Aorta (tissue), 5 donors: ENCODE results near the gene TSPAN32. TPM values are rescaled to one million over a fixed set of nuclear protein-coding genes. Genes with fewer than 3 reads are reported as not detected.

Source experiments
- ATAC-seq: fragments of 200-7000 bp; cut with Tn5 transposase; one replicate; pipeline ENCODE4 v1.9.1; 2022; ENCODE audit warnings: moderate library complexity; ENCODE audit not compliant: low FRiP score
- DNase-seq, 2 donors: peaks; one replicate each; pipeline ENCODE4 v3.0.0-alpha.2; 2020
- H3K27ac ChIP-seq, 2 donors: one replicate each; pipeline ENCODE4 v1.5.1; 2013; ENCODE audit warnings: low read length in 2 of 2, mild to moderate bottlenecking in 2 of 2, moderate library complexity in 2 of 2, control low read depth in 1 of 2, inconsistent platforms in 1 of 2, low read depth in 1 of 2
- H3K27me3 ChIP-seq, 2 donors: one replicate each; pipeline ENCODE4 v1.6.1; 2013; ENCODE audit warnings: control low read depth in 1 of 2, low read length in 1 of 2, mild to moderate bottlenecking in 1 of 2, moderate library complexity in 1 of 2; ENCODE audit not compliant: insufficient read depth in 2 of 2, control insufficient read depth in 1 of 2
- H3K36me3 ChIP-seq, 2 donors: one replicate each; pipeline ENCODE4 v1.6.1; 2013; ENCODE audit warnings: control low read depth in 1 of 2, low read length in 1 of 2, mild to moderate bottlenecking in 1 of 2; ENCODE audit not compliant: insufficient read depth in 2 of 2, control insufficient read depth in 1 of 2
- H3K4me1 ChIP-seq, 2 donors: one replicate each; pipeline ENCODE4 v1.6.1; 2013; ENCODE audit warnings: low read length in 2 of 2, control low read depth in 1 of 2, mild to moderate bottlenecking in 1 of 2, moderate library complexity in 1 of 2; ENCODE audit not compliant: insufficient read depth in 2 of 2, control insufficient read depth in 1 of 2
- H3K4me3 ChIP-seq, 2 donors: one replicate each; pipeline ENCODE4 v1.5.1; 2013; ENCODE audit warnings: low read length in 2 of 2, control low read depth in 1 of 2, mild to moderate bottlenecking in 1 of 2
- H3K9me3 ChIP-seq: one replicate; pipeline ENCODE4 v1.6.1; 2013; ENCODE audit warnings: mild to moderate bottlenecking, low read length; ENCODE audit not compliant: control insufficient read depth
- WGBS, 2 donors: extraction: QIAGEN DNeasy Blood & Tissue Kit; methylation state at CpG; one replicate each; pipeline ENCODE4 v1.1.7; 2013; 5-methylcytosine and 5-hydroxymethylcytosine counted together
- intact Hi-C, 2 donors: fragments of 100-400 bp; cut with DNase I; formaldehyde crosslinking; loops; one replicate each; pipeline versions ENCODE4 v1.14.2 to v1.15.0; 2022
- polyA plus RNA-seq, 2 donors: library from polyadenylated mRNA; stranded (reverse); fragments of 200-250 nt; gene quantifications; one replicate each; pipeline ENCODE4 v1.2.3, GENCODE V29; 2013
- total RNA-seq, 2 donors: library from RNA; stranded (reverse); fragmentation: NEBNext Ultra II Directional; extraction: Animal tissue kit (Norgen Biotek cat#: 25700); gene quantifications; one replicate each; pipeline ENCODE4 v1.2.1, GENCODE V29; 2021
- donor health status: healthy with polysubstance abuse.
- donor health status: Bipolar disorder and iron deficiency.
- donor health status: DM: no; HTN: no; CAD: no.
- donor health status: DM: no; HTN: no; CAD: no.
- donor health status: DM: yes; HTN: yes; CAD: no.

The TSPAN32 gene
- total and polyA plus RNA-seq, 4 donors, result 0.84 to 8.7 (median 3.5) TPM; not detected in 1

DNA sequence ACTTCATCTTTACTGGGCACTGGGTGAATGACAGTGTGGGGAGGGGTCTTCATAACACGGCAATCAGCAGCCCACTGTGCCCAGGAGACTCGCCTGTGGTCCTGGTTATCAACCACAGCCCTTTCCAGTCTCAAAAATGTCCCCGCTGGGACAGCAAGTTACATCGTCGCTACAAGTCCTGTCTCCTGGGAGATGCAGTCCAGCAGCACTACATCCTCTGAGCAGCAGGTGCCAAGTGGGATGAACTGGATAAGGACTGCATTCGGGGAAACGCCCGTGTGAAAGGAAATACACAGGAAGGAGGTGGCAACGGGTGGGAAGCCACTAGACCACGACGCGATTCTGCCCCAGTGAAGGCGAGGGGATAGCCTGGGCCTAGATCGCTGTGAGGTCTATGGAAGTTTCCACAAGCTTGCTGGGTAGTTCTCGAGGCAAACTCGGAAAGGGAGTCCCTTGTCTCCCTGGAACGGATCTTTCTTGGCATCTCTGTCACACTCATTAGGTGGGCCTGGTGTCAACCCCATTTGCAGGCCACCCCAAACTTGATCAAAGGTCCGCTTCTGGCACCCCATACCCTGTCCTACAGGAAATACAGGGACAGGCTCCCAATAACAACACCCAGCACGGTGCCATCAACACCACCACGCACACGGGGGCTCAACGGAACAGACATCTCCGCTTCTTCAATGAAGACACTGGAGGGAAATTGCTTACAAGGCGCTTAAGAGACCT, 35.8 kb upstream of the TSPAN32 start:
- no peaks in the 10 kb centered on the region for H3K27me3 ChIP-seq

GRCh38 chr11:2266586-2267305, 35.1 kb upstream of the TSPAN32 start:
- no peaks in the 10 kb centered on the region for H3K27me3 ChIP-seq
- H3K9me3 ChIP-seq, result no peaks in the 10 kb centered on the region
- ATAC-seq, result no peak
- no peaks in the 10 kb centered on the region for H3K36me3 ChIP-seq
- H3K27ac ChIP-seq, result no peak overlapping the region
- H3K4me1 ChIP-seq, result no peaks in the 10 kb centered on the region
- DNase-seq, result peak in 1 of 2 donors; percentile 40
- WGBS, 2 donors, result 91 to 93% methylated on average over 26 of the region's 26 CpGs
- no peak overlapping the region for H3K4me3 ChIP-seq
- intact Hi-C loops, result no loop called here

More for the DNA sequence above, 35.8 kb upstream of the TSPAN32 start:
- intact Hi-C loops, result no loop called here
- Histone ChIP-seq H3K36me3 (no peaks in the 10 kb centered on the region), H3K4me1 (no peaks in the 10 kb centered on the region), H3K9me3 (no peaks in the 10 kb centered on the region), H3K4me3 (no peak overlapping the region), H3K27ac (no peak overlapping the region)
- no peak for ATAC-seq
- 84 to 88% methylated on average over 24 of the region's 24 CpGs for WGBS, 2 donors
- peak in 1 of 2 donors; percentile 37 for DNase-seq

DNA sequence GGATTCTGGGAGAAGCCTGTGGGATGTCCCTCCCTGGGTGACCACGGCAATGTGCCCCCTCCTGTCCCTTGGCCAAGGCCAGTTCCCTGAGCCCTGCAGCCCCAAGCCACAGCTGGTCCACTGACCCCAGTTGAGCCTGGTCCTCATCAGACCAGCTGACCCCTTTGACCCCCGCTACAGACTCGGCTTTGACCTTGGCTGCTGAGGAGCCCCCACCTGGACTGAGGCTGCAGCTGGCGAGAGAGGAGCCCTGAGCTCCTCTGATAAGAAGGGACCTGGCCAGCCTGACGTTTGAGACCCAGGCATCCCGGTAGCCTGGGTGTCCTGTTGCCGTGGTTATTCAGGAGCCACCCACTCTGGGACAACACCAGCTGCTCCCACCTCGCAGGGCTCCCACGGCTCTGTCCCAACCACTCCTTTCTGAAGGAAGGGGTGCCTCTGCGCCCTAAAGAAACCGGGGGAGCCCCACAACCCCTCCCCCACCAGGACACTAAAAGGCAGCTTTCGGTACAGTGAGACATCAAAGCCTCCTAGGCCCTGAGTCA, 34.4 kb upstream of the TSPAN32 start:
- Histone ChIP-seq H3K27ac (no peak overlapping the region), H3K4me3 (no peak overlapping the region), H3K9me3 (no peaks in the 10 kb centered on the region), H3K36me3 (no peaks in the 10 kb centered on the region), H3K4me1 (no peaks in the 10 kb centered on the region), H3K27me3 (no peaks in the 10 kb centered on the region)
- intact Hi-C loops, result no loop called here
- 82 to 83% methylated on average over 12 of the region's 12 CpGs for WGBS, 2 donors
- DNase-seq, result peak; percentile 41 to 65
- ATAC-seq, result no peak

DNA sequence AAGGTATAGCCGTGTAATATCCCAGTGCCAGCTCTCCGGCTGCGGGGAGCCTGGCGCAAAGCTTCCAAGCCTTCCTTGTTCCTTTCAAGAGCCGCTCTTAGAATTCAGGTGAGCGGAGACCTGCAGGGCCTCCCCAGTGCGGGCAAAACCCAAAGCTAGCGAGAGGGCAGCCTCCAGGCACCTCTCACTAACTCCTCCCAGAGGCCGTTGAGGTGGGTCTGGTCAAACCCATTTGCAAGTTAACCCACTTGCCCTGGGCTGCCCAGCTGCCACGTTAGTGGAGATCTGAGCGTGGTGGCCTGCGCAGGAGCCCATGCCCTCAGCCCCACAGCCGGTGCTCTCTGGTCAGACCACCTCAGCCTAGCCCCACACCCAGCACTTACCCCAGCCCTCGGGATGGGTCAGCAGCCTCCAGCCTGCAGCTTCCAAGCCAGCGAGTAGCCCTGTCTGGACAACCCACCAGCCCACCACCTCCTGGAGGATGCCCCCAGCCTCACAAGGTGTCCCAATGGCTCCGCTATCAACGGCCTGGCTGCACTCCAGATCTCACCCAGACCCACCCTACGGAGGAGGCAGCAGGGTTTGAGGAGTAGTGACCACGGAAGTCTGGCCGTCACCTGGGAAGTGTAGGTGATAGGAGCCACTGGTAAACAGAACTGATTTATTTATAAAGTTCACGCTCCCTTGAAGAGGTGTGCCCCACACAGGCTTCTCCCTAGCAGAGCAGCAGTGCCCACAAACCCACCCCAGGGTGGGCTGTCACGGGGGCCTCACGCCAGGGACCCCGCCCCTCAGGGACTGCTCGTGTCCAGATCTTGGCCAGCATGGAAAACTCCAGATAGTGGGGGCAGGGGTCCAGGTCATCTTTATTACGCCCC, 33.7 kb upstream of the TSPAN32 start:
- Histone ChIP-seq H3K27ac (no peak overlapping the region), H3K27me3 (no peaks in the 10 kb centered on the region), H3K9me3 (no peaks in the 10 kb centered on the region), H3K36me3 (no peaks in the 10 kb centered on the region), H3K4me1 (no peaks in the 10 kb centered on the region), H3K4me3 (no peak overlapping the region)
- intact Hi-C loops, result no loop called here
- DNase-seq (peak in 1 of 2 donors; percentile 37), ATAC-seq (no peak)
- WGBS, 2 donors, result 70 to 72% methylated on average over 26 of the region's 26 CpGs

DNA sequence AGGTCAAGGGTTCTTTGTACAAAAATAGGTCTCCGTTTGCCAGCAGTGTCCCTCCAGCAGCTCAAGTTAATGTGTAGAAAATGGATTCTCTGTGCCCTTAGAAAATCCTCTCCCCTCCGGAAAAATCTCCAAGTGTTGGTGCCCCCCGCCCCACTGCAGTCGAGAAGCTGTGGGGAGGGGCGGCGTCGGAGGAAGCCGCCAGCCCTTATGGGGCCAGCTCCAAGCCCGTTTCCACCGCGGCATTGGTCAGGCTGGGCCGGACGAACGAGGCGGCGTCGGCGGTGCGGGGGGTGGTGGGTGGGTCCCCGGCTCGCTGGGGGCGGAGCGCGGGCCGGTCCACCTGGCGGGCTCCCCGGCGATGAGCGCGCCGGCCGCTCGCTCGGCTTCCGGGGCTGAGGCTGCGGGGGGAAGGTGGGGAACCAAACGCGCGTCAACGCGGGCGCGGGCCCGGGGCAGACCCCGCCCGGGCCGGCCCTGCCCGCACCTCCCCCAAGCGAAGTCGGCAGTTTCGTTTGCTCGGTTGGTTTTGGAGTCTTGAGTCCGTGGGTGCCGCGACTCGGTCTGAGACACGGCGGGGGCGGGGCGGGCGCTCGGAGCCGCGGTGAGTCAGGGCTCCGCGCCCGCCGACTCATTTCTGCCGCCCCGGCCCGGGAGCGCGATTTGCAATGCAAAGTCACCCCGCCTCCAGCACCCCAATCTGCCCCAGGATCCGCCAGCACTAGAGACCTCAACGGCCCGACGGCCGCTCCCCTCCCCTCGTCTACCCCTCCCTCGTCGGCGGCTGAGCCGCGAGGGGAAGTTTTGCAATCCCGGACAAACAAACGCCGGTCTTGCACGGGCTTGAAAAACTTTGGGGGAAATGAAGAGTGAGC, 32.8 kb upstream of the TSPAN32 start:
- H3K9me3 ChIP-seq, result no peaks in the 10 kb centered on the region
- no peak overlapping the region for H3K27ac ChIP-seq
- H3K4me3 ChIP-seq, result peak overlapping the region in 1 of 2 donors; percentile 31
- no peaks in the 10 kb centered on the region for H3K4me1 ChIP-seq
- H3K36me3 ChIP-seq, result no peaks in the 10 kb centered on the region
- ATAC-seq (no peak), DNase-seq (peak; percentile 81 to 84)
- no peaks in the 10 kb centered on the region for H3K27me3 ChIP-seq
- intact Hi-C loops, result no loop called here
- WGBS, 2 donors, result 1% methylated on average over 77 to 89 of the region's 89 CpGs

DNA sequence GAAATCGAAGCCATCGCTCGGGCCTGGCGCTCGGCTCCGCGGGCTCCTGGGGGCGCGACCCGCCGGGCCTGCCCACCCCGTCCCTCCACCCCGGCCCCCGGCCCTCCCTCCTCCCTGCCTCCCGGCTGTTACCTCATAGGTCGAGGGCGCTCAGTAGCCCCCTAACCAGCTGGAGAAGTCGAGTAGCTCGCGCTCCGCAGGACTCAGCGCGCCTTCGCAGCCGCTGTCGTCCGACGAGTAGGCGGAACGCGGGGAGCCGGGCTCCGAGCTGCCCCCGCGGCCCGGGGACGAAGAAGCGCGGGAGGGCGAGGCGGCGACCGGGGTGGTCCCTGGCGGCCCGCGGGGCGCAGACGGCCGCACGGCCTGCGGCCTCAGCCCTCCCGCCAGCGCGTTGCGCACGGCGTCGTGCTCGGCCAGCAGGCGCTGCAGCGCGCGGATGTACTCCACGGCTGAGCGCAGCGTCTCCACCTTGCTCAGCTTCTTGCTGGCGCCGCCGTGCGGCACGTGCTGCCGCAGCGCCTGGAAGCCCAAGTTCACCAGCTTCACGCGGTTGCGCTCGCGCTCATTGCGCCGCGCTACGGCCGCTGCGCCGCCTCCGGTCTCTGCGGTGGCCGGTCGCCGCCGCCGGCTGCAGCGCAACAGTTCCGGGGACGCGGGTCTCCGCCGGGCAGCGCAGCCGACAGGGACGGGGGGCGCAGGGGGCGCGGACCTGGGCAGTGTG, 32.1 kb upstream of the TSPAN32 start:
- Histone ChIP-seq H3K4me1 (no peaks in the 10 kb centered on the region), H3K27ac (no peak overlapping the region), H3K27me3 (no peaks in the 10 kb centered on the region), H3K9me3 (no peaks in the 10 kb centered on the region), H3K4me3 (peak overlapping the region in 1 of 2 donors; percentile 31), H3K36me3 (no peaks in the 10 kb centered on the region)
- peak; percentile 54 to 78 for DNase-seq
- intact Hi-C loops, result no loop called here
- 1% methylated on average over 91 to 104 of the region's 104 CpGs for WGBS, 2 donors
- ATAC-seq, result no peak

DNA sequence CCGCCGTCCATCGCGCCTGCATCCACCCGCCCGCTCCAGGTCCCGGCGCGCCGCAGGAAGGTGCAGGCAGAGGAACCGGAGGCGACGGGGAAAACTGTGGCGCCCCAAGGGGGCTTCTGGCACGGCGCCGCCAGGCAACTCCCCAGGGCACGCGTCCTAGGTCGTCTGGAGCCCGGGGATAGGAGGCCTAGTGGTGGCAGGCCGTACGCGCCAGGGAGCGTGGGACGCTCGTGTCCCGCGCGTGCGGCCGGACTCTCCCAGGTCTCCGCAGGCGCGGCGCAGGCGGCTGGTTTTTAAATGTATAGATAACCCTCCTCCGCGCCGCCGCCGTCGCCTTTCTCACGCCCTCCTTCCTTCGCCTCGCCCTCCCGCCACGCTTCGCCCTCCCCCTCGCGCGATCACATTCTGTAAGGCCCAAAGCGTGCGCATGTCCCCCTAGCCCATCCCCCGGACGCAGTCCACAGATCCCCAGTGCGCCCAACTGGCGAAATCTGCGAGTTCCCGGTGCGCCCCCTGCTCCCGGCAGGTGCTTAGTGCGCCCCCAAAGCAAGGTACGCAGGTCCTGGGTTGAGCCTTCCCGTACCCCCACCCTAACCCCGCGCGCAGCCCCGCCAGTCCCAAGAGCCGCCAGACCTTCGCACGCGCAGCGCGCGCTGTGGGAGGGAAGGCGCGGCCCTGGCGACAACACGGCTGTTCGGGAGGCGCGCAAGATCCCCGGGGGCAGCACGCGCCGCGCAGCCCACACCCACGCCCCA, 31.3 kb upstream of the TSPAN32 start, which contains the start of gene ASCL2:
TSS of gene ASCL2 (minus strand) at position 267 of the 755 bp plus-strand sequence. CDS start at position 11, 256 bp downstream.
- ATAC-seq, result no peak
- Histone ChIP-seq H3K4me3 (peak within 1 kb of the TSS in 1 of 2 donors; percentile 31), H3K27ac (no peak within 1 kb of the TSS), H3K36me3 (no peaks in the 10 kb centered on the region), H3K4me1 (no peaks in the 10 kb centered on the region), H3K27me3 (no peaks in the 10 kb centered on the region), H3K9me3 (no peaks in the 10 kb centered on the region)
- intact Hi-C loops, result no loop called here
- WGBS, 2 donors, result 2% methylated on average over 61 to 89 of the region's 89 CpGs
- DNase-seq, result no peak
